Activated T-cell treated with anti-CD3 and anti-CD28 coated beads, Interleukin-2, amount 50 U/mL, for 72 hours (primary cell): Measurements from ENCODE around the gene CDC16. TPM values are rescaled to one million over a fixed set of nuclear protein-coding genes. Genes with fewer than 3 reads are reported as not detected.

Experiments used
- ATAC-seq, 2 donors: fragments of 150-1000 bp; cut with Tn5 transposase; replicated peaks in 1 of 2; 2 replicates each; pipeline ENCODE4 v1.10.0; 2021; ENCODE audit warnings: moderate library complexity in 2 of 2, mild to moderate bottlenecking in 1 of 2
- DNase-seq, 2 donors: peaks; one replicate each; pipeline ENCODE4 v3.0.0; 2021 to 2022; ENCODE audit warnings: mixed read lengths in 1 of 2
- H3K27ac Mint-ChIP-seq: one replicate; pipeline ENCODE4 v1.8.0; 2022; ENCODE audit warnings: mild to moderate bottlenecking, moderate library complexity, mixed read lengths
- H3K27me3 Mint-ChIP-seq: one replicate; pipeline ENCODE4 v1.8.0; 2022; ENCODE audit warnings: low read depth, mixed read lengths
- H3K36me3 Mint-ChIP-seq, 2 donors: one replicate each; pipeline ENCODE4 v1.8.0; 2022; ENCODE audit warnings: mixed read lengths in 2 of 2, mild to moderate bottlenecking in 1 of 2; ENCODE audit not compliant: insufficient read depth in 2 of 2
- H3K4me1 Mint-ChIP-seq: one replicate; pipeline ENCODE4 v1.8.0; 2022; ENCODE audit warnings: low read depth, mixed read lengths
- H3K4me3 Mint-ChIP-seq, 2 donors: one replicate each; pipeline ENCODE4 v1.8.0; 2022; ENCODE audit warnings: mild to moderate bottlenecking in 2 of 2, mixed read lengths in 2 of 2, moderate library complexity in 2 of 2
- H3K9me3 Mint-ChIP-seq, 2 donors: one replicate each; pipeline ENCODE4 v1.8.0; 2022; ENCODE audit warnings: mixed read lengths in 2 of 2
- total RNA-seq, 2 donors: library from RNA; stranded (reverse); gene quantifications; one replicate each; pipeline ENCODE4 v1.2.3, GENCODE V29; 2022

The CDC16 gene
- total RNA-seq, 2 donors from 2014 or later, result 75.1 to 99.4 TPM

- DNase-seq, result no peak
- no peaks in the 10 kb centered on the region for H3K4me1 Mint-ChIP-seq
- H3K4me3 Mint-ChIP-seq, result no peak overlapping the region
- no peaks in the 10 kb centered on the region for H3K27me3 Mint-ChIP-seq
- peaks cover 9 to 25% of the 10 kb centered on the region in 2 donors for H3K36me3 Mint-ChIP-seq
- H3K27ac Mint-ChIP-seq, result no peak overlapping the region
- no peak for ATAC-seq
- no peaks in the 10 kb centered on the region for H3K9me3 Mint-ChIP-seq
These were observed 65.1 kb downstream of the CDC16 start for GRCh38 chr13:114299604-114300305.

- DNase-seq (no peak), ATAC-seq (no peak)
- no peak overlapping the region for H3K27ac Mint-ChIP-seq
- no peaks in the 10 kb centered on the region for H3K4me1 Mint-ChIP-seq
- H3K4me3 Mint-ChIP-seq, result no peak overlapping the region
- H3K36me3 Mint-ChIP-seq, result peaks cover 8 to 22% of the 10 kb centered on the region in 2 donors
- no peaks in the 10 kb centered on the region for H3K27me3 Mint-ChIP-seq
- no peaks in the 10 kb centered on the region for H3K9me3 Mint-ChIP-seq
These were observed 69.1 kb downstream of the CDC16 start for GRCh38 chr13:114303700-114304327.

- Mint-ChIP-seq H3K4me1 (no peaks in the 10 kb centered on the region), H3K36me3 (peaks cover 5 to 17% of the 10 kb centered on the region in 2 donors), H3K27me3 (no peaks in the 10 kb centered on the region), H3K9me3 (no peaks in the 10 kb centered on the region), H3K4me3 (no peak overlapping the region), H3K27ac (no peak overlapping the region)
- DNase-seq (no peak), ATAC-seq (no peak)
These were observed 69.8 kb downstream of the CDC16 start for GRCh38 chr13:114304346-114305034.

GRCh38 chr13:114309086-114309485 lies 74.4 kb downstream of the CDC16 start:
- H3K9me3 Mint-ChIP-seq, result no peaks in the 10 kb centered on the region
- DNase-seq, result no peak

GRCh38 chr13:114309806-114310410 lies 75.2 kb downstream of the CDC16 start:
- H3K9me3 Mint-ChIP-seq, result no peaks in the 10 kb centered on the region
- no peak for ATAC-seq
- H3K36me3 Mint-ChIP-seq, result peaks cover 7 to 8% of the 10 kb centered on the region in 2 donors
- peaks cover 22% of the 10 kb centered on the region for H3K4me1 Mint-ChIP-seq
- no peak overlapping the region for H3K27ac Mint-ChIP-seq
- no peak overlapping the region for H3K4me3 Mint-ChIP-seq
- H3K27me3 Mint-ChIP-seq, result no peaks in the 10 kb centered on the region
- DNase-seq, result no peak

More at GRCh38 chr13:114309086-114309485, 74.4 kb downstream of the CDC16 start:
- ATAC-seq, result no peak
- Mint-ChIP-seq H3K36me3 (peaks cover 6 to 7% of the 10 kb centered on the region in 2 donors), H3K4me3 (no peak overlapping the region), H3K27ac (no peak overlapping the region), H3K4me1 (peaks cover 19% of the 10 kb centered on the region), H3K27me3 (no peaks in the 10 kb centered on the region)

- Mint-ChIP-seq H3K27me3 (no peaks in the 10 kb centered on the region), H3K27ac (no peak overlapping the region), H3K4me3 (no peak overlapping the region), H3K9me3 (no peaks in the 10 kb centered on the region), H3K36me3 (peaks cover 7 to 12% of the 10 kb centered on the region in 2 donors), H3K4me1 (peaks cover 32% of the 10 kb centered on the region)
- ATAC-seq (no peak), DNase-seq (no peak)
These were observed 76.3 kb downstream of the CDC16 start for GRCh38 chr13:114310956-114311355.

- Mint-ChIP-seq H3K36me3 (peaks cover 7% of the 10 kb centered on the region in 2 donors), H3K4me3 (no peak overlapping the region), H3K9me3 (no peaks in the 10 kb centered on the region), H3K4me1 (peaks cover 36% of the 10 kb centered on the region), H3K27ac (no peak overlapping the region), H3K27me3 (no peaks in the 10 kb centered on the region)
- no peak for ATAC-seq
- no peak for DNase-seq
These were observed 76.7 kb downstream of the CDC16 start for GRCh38 chr13:114311387-114311786.

GRCh38 chr13:114311908-114312307 lies 77.2 kb downstream of the CDC16 start:
- Mint-ChIP-seq H3K4me1 (peaks cover 41% of the 10 kb centered on the region), H3K27me3 (no peaks in the 10 kb centered on the region), H3K36me3 (peaks cover 4 to 6% of the 10 kb centered on the region in 2 donors), H3K27ac (no peak overlapping the region), H3K4me3 (no peak overlapping the region), H3K9me3 (no peaks in the 10 kb centered on the region)
- ATAC-seq, result no peak
- no peak for DNase-seq

GRCh38 chr13:114313061-114313860 lies 78.6 kb downstream of the CDC16 start:
- peak overlapping the region; percentile 85 to 86 for H3K4me3 Mint-ChIP-seq
- peaks cover 4 to 6% of the 10 kb centered on the region in 2 donors for H3K36me3 Mint-ChIP-seq
- peak; percentile 63 to 69 for ATAC-seq

GRCh38 chr13:114314074-114314912 lies 79.6 kb downstream of the CDC16 start, which contains the start of gene CHAMP1:
TSS of gene CHAMP1 (plus strand) at chr13:114314503. CDS start at chr13:114323843, 9,340 bp downstream.
- ATAC-seq (peak; percentile 83 to 86), DNase-seq (peak; percentile 95 to 97)
- Mint-ChIP-seq H3K36me3 (peaks cover 4 to 8% of the 10 kb centered on the region in 2 donors), H3K9me3 (no peaks in the 10 kb centered on the region), H3K4me1 (peaks cover 65% of the 10 kb centered on the region), H3K27me3 (no peaks in the 10 kb centered on the region), H3K27ac (peak within 1 kb of the TSS; percentile 87), H3K4me3 (peak within 1 kb of the TSS; percentile 86 to 87)

More at GRCh38 chr13:114313061-114313860, 78.6 kb downstream of the CDC16 start:
- peak overlapping the region; percentile 87 for H3K27ac Mint-ChIP-seq
- H3K4me1 Mint-ChIP-seq, result peaks cover 55% of the 10 kb centered on the region
- DNase-seq, result peak; percentile 53 to 54
- no peaks in the 10 kb centered on the region for H3K9me3 Mint-ChIP-seq
- no peaks in the 10 kb centered on the region for H3K27me3 Mint-ChIP-seq

- no peak for ATAC-seq
- DNase-seq, result no peak
- no peaks in the 10 kb centered on the region for H3K27me3 Mint-ChIP-seq
- no peaks in the 10 kb centered on the region for H3K9me3 Mint-ChIP-seq
- H3K4me3 Mint-ChIP-seq, result peak overlapping the region; percentile 86 to 87
- peaks cover 9 to 16% of the 10 kb centered on the region in 2 donors for H3K36me3 Mint-ChIP-seq
- H3K4me1 Mint-ChIP-seq, result peaks cover 74% of the 10 kb centered on the region
- H3K27ac Mint-ChIP-seq, result peak overlapping the region; percentile 48
These were observed 80.5 kb downstream of the CDC16 start for GRCh38 chr13:114315074-114315785.
